Activated CD4-positive, alpha-beta T cell treated with anti-CD3 and anti-CD28 coated beads, Interleukin-2, amount 50 U/mL, for 4 hours (primary cell): ENCODE results near the gene GLS.

ENCODE experiments used
- DNase-seq, 2 experiments: peaks; one replicate each; pipeline ENCODE4 v3.0.0-alpha.2; 2020

Gene GLS

DNA sequence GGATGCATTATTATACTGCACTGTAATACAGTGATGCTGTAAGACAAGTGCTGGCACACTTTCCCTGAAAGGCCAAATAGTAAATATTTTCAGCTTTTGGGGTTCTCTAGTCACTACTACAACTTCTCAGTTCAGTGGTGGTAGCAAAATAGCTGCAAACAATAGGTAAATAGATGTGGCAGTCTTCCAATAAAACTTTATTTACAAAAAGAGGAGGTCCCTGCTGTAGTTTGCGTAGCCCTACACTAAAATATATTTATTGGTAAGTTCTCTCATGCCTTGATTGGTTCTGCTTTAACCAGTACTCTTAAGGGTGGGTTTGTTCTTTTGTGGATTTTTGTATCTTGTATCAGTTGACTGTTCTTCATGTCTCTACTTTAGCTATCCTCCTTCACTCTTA lies 7.8 kb downstream of the GLS start:
- DNase-seq = no peak

DNA sequence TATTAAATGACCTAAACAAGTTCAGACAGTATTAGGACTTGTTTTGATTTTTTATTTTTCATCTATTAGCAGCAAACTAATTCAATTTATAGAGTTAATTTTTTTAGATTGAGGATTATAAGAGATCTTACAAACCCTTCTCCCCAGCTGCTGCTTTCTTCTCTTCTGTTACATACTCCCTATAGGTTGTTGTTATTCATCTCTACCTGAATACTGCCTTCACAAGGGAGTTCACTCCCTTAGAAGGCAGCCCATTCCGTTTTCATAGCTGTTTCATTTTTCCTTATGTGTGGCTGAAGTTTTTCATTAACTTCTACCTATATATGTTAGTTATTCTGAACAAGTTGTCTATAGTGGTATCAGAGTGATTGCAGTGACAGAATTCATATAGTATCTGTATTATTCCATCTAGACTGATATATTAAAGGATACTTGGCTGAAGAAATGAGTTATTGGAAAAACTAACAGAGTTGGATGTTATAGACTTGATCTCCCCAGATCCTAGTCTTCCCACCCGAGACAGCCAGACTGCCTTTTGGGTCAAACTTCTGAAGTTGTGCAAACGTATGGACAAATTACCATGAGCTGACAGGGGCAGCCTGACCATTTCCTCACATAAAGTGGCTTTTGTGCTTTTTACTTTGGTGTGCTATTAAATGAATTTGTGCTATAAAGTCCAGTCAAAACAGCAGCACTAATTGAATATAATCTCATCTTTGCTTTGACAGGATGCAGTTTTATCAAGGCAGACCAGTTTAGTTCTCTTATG lies 8.7 kb downstream of the GLS start:
- DNase-seq = no peak

DNA sequence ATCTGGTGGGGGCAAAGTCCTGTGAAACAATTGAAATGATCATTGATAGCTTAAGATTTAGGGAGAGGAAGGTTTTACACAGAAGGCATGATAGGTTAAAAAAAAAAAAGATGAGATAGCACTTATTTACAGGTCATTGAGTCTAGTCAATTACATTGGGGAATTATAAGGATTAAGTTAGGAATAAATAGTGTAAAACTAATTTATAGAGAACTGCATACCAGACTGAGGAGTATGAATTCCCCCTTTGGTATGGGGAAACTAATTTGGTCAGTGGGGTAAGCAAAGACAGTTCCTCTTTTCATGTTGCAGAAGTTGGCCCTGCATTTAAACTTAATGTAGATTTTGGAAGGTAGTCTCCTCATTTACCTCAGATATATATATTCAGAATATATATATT lies 10.8 kb downstream of the GLS start:
- no peak for DNase-seq

DNA sequence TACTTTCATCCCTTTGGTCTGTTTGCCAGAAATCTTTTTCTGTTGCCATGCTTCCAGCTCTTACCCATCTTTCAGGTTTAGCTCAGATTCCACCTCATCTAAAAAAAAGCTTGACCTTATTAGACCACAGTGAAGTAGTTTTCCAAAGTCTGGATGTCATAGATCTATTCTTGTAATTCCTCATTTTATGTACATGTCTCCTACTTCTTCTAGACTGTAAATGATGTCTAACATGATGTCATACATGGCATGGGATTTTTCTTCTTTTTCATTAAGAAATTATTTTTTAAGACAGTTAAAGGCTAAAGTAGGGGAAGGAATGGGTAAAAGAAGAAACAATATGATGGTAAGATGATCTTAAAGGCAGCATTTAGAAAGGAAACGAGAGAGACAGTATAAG lies 11.3 kb downstream of the GLS start:
- DNase-seq = no peak

DNA sequence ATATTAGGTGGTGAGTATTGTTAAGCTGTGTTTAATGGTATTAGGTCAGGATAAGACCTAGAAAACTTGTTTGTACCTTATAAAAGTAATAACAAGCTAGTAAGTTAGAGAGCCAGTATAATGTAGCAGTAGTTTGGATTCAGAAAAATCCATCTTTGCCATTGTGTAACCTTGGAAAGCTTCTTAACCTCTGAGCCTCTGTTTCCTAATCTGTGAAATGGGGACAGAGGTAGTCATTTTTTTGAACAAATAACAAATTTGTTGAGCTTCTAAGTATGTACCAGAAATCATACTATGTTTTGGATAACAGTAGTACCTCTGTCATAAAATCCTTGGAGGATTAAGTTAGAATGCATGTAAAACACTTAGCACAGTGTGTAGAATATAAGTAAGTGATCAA lies 12.5 kb downstream of the GLS start:
- no peak for DNase-seq

DNA sequence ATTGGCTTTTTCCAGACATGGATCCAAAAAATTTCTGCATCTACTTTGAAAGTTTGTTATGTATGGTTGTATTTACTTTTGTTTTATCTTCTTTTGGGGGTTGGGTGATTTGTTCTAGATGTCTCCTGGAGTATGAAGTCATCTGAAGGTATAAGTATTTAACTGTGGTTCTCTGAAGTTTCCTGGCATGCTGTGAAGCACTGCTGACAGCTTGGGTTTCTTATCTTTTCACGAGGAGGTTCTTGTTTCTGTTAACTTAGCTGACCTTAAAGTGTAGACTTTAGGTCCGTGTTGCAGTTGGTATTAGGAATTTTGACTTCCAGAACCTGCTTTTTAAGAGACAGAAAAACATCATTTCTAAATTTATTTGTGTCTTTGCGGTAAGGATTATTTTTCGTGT lies 15.9 kb downstream of the GLS start:
- no peak for DNase-seq

DNA sequence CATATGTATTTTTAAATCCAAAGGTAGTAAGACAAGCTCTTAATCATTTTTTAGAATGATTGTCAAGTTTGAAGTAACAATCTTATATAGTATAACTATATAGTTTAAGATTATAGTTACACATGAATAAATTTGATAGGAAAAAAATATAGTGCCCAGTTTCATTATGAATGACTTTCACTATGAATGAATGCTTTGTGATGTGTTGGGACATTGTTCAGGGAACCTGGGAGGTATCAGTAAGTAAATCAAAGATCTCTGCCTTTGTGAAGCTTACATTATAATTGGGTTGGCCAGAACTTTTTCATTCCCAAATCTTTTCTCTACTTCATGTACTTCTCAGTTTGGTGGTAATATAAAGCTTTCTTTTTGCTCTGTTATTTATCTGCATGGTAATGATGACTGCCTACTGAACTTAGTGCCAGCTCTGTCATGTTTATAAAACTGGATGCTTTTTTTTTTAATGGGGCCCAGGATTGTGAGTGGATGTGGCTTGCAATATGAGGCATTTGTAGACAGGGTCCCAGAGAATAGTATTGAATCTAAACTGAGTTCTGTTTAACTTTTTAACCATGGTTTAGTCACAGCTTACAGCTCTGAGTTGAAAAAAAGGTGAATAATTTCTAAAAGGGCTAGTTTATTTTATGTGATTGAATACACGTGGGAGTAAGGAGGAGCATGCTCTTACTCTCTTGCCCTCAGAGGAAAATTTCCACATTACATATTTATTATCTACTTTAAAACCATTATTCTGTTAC lies 23.3 kb downstream of the GLS start:
- DNase-seq = no peak

DNA sequence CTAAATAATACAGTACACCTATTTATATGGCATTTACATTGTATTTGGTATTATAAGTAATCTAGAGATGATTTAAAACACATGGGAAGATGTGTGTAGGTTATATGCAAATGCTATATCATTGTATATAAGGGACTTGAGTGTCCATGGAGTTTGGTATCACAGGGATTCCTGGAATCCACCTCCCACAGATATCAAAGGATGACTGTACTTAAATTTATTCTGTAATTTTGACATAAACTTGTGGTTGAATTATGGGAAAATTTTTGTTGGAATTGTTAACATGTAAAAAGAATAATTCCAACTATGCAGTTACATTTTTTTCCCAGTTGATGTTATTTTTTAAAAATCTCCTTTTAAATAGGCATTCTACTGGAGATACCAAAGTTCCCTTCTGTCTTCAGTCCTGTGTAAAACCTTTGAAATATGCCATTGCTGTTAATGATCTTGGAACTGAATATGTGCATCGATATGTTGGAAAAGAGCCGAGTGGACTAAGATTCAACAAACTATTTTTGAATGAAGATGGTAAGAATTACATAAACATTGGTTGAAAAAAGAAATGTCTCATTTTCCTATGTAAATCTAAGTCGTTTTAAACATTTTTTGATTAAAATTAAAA lies 24.1 kb downstream of the GLS start:
- DNase-seq = no peak

DNA sequence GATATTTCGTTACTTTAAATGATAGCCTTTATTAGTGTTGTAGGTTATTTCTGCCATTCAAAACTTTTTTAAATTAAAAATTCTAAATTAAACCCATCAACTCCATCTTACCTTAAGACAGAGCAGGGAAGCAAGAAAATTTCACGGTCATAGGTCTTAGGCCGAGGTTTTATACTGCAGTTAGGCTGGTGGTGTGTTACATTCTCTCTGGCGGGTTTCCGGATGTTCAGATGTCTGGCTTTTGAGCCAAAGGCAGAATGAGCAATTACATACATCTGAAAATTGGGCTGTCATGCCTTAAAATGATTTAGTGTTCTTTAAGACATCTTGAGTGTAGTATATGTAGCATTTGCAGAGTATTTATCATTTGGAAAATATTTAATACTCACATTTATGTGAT lies 27.9 kb downstream of the GLS start:
- no peak for DNase-seq

DNA sequence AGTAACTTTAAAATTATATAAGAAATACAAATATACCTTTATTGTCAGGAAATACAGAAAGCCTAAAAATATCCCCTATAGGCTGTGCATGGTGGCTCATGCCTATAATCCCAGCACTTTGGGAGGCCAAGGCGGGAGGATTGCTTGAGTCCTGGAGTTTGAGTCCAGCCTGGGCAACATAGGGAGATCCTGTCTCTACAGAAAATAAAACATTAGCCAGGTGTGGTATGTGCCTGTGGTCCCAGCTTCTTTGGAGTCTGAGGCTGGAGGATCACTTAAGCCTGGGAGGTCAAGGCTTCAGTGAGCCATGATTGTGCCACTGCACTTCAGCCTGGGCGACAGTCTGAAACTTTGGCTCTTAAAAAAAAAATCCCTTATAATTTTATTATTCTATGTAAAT lies 29.1 kb downstream of the GLS start:
- DNase-seq = no peak

DNA sequence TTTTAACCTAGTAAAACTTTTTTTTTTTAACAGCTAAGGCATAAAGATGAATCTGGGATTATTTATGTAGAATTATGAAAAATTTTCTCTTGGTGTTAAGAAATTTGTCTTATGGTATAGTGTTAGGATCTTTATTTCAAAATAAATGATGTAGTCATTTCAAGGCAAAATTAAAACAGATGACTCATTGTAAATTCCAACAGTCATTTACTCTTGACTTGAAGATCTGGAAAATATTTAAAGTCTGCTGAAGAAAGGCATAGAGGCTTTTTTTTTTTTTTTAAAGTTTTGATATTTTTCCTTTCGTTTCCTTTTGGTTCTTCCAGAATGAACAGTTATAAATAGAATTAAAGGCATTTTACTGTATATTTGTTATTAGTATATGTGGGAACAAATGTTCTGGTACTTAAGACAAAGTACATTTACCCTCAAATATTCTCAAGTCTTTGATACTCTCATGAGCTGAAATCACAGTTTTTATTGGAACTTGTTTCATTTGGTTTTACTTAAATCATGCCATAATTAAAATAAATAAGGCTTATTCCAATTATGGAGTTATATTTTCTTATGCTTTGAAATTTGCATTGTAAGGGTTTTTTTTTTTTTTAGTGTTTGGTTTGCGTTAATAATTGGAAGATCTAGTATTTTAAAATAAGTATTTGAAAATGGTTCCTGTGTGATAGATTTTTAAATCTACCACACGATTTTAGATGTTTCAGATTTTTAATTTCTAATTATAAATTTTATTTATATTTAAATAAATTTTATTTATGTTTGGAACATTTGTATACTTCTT lies 29.9 kb downstream of the GLS start:
- DNase-seq = no peak

DNA sequence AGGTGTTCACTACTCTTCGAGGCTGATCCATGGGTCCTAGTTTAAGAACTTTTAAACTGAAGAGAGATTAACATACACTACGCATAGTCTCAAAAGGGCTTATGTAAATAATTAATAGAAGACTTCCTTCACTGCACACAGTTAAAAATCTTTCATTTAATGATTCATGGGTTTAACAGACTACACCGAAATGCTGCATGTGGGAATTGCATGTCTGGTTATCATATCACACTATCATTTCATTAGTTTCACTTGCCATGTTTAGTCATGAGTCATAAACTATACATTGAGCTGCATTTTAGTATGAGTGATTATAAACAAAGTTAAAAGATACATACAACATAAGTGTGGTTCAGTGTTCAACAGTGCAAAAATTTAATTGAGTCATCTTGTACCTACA lies 31.2 kb downstream of the GLS start:
- DNase-seq = no peak

DNA sequence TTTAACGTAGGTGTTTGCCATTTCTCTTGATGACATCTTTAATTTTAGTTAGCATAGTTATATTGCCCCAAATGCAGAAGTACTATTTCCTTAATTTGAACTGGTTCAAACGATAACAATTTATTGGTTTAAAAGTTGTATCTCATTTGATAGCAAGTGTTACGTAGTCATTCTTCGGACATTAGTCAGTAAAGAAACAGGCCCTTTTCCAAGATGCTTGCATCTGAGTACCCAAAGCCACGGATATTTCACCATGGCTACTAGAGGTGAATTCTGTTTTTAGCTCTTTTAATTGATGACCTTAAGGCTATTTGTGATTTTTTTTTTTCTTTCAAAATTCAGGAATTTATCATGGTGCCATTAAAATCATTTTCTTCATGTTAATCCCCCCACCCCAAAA lies 32.1 kb downstream of the GLS start:
- no peak for DNase-seq

DNA sequence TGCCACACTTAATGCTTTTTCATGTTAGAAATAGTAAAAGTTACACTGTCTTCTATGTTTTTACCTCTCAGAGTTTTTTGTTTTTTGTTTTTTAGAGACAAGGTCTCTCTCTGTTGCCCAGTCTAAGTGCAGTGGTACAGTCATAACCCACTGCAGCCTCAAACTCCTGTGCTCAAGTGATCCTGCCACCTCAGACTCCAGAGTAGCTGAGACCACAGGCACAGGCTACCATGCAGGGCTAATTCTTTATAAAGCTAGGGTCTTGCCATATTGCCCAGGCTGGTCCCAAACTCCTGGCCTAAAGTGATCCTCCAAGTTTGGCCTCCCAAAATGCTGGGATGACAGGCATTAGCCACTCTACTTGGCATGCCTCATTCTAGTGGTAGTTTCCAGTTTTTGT lies 33.1 kb downstream of the GLS start:
- no peak for DNase-seq

DNA sequence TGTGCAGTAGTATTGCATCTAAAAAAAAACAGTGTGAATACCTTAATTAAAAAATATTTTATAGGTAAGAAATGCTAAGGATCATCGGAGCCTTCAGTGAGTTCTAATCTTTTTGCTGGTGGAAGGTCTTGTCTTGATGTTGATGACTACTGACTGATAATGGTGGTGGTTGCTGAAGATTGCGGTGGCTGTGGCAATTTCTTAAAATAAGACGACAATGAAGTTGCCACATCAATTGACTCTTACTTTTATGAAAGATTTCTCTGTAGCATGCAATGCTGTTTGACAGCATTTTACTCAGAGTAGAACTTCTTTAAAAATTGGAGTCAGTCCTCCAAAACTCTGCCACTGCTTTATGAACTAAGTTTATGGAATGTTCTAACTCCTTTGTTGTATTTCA lies 36.2 kb downstream of the GLS start:
- DNase-seq = no peak

DNA sequence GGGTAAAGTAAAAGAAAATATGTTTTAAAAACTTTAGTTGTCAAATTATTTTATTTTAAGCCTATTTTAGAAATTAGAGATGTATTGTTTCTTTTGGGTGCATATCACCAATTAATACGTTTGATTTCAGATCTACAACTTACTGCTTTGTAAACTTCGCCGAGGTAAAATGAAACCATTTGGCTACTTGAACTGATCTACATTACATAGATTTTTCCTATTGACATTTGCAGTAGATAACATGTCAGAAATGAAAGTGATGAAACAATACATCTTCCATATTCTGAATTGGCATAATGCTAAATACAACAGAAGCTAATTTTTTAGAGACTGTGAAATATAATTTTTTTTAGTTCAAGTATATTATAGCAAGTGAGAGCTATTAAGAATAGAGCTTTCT lies 39.5 kb downstream of the GLS start:
- DNase-seq = no peak

DNA sequence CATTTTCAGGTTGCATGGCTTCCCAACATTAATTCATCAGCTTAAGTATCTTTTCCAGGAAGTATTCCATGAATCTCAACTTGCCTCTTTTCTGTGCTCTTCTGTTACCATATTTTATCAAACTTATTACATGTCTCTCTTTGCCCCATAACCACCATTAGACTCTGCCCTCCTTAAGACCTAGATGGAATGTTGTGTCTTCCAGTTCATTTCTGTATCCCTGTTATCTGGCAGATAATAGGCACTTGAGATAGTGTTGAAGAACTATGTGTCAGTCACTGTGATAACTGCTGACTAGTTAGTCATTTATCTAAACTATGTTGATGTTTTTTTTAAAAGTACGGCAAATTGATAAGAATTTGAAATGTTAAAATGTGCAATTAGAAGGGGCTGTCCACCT lies 41.8 kb downstream of the GLS start:
- DNase-seq = no peak

DNA sequence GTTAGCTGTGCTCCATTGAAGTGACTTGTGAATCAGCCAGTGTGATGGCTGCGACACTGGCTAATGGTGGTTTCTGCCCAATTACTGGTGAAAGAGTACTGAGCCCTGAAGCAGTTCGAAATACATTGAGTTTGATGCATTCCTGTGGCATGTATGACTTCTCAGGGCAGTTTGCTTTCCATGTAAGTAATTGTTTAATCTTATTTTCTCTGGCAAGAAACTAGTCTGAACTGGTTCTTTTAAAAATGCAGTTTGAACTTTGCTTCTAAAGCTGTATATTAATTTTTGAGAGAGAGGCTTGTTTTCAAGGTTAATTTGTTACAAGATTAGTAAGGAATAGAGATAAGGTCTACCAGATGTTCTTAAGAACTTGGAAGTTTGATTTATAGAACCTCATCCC lies 46.7 kb downstream of the GLS start:
- no peak for DNase-seq

DNA sequence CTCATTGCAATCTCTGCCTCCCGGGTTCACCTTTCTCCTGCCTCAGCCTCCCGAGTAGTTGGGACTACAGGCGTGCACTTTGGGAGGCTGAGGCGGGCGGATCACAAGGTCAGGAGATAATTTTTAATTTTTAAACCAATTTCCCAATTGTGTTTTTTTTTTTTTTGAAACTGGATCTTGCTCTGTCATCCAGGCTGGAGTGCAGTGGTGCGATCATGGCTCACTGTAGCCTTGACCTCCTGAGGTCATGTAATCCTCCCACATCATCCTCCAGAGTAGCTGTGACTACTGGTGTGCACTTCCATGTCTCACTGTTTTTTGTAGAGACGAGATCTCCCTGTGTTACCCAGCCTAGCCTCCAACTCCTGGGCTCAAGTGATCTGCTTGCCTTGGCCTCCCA lies 49.3 kb downstream of the GLS start:
- no peak for DNase-seq

DNA sequence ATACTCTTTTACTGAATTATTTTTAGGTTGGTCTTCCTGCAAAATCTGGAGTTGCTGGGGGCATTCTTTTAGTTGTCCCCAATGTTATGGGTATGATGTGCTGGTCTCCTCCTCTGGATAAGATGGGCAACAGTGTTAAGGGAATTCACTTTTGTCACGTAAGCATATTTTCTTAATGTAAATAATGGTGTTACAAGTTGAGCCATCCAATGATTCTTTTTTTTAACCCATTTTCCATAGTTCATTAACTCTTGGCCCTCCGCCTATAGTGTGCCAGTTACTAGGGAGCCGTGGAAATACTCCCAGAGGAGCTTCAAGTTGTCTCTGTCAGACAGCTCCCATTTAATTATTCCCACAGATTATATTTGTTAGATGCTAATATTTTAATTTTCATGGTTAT lies 49.8 kb downstream of the GLS start:
- DNase-seq = no peak

DNA sequence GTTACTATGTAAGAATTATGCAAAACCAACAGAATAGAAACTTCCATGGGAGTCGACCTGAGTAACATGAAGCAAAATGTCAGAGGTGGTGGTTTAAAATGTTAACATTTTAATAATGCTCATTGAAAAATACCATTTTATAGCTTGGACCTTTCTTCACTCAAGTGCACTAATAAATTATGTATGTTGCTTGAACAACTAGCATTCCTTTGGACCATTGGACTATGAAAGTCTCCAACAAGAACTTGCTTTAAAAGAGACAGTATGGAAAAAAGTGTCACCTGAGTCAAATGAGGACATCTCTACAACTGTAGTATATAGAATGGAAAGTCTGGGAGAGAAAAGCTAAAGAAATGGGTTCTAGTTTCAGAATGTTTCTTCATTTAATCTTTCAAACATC lies 51.9 kb downstream of the GLS start:
- DNase-seq = no peak

DNA sequence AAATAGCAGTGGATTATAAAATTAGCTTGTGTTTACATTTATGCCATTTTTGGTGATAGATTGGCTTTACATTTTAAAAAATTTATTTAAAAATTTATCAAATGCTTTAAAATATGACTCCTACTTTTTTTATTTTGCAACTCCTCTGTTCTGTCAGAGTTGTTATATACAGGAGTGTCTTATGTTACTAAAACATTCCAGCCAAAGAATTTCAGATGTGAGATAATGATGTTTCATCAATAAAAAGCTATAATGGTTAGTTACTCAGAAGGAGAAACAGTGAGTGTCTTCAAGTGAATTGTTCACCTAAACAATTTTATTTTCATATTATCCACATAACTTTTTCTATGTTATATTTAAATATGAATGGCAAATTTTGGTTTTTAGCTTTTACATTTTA lies 52.7 kb downstream of the GLS start:
- DNase-seq = no peak

DNA sequence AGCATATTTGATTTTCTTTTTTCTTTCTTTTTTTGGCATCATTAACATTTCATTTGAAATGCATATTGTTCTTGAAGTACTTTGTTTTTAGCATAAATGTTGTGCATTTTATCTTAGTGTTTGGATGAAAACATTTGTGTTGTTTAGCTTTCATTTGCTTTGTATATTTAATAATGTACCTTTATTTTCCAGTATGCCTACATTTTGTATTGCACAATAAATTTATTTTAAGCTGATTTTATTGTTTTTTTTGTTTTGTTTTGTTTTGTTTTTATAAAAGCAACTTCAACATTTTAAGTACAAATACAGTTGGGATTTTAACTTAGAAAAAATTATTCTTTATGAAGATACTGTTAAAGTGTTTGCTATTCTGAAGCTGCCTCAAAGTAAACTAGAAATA lies 54.4 kb downstream of the GLS start:
- DNase-seq = no peak
